HepG2 (cell line): Measurements from ENCODE around the gene XPO5. TPM values are rescaled to one million over a fixed set of nuclear protein-coding genes. Genes with fewer than 3 reads are reported as not detected.

Source experiments
- ATAC-seq: fragments of 200-7000 bp; cut with Tn5 transposase; 3 replicates; pipeline ENCODE4 v1.9.1; 2020; ENCODE audit warnings: mild to moderate bottlenecking, moderate library complexity
- Bru-seq: library from RNA; stranded (reverse); fragments of 400-500 nt; gene quantifications from one replicate; lab custom pipeline; 2021; lab: Mats Ljungman, UMichigan
- BruChase-seq, 2 experiments: library from RNA; stranded (reverse); fragments of 400-500 nt; gene quantifications; one replicate each; lab custom pipeline; 2021; lab: Mats Ljungman, UMichigan
- BruUV-seq: library from RNA; stranded (reverse); fragments of 400-500 nt; replicated peaks from 2 replicates; lab custom pipeline; 2021; lab: Mats Ljungman, UMichigan
- CTCF ChIA-PET: fragments of 300-600 bp; formaldehyde crosslinking; extraction: SDS; loops from one replicate; lab custom pipeline; 2021; ENCODE audit warnings: low total read pairs, inconsistent platforms, low intra/inter-chr PET ratio; lab: Yijun Ruan, JAX
- POLR2A ChIA-PET: fragments of 350-600 bp; sonication (Branson Sonifier 250); formaldehyde crosslinking; loops from one replicate; lab custom pipeline; 2020; ENCODE audit warnings: antibody characterized with exemption, inconsistent platforms; lab: Yijun Ruan, JAX
- DNase-seq: peaks from one replicate; pipeline ENCODE4 v3.0.0-alpha.2; 2015; ENCODE audit warnings: low spot score
- FAIRE-seq: peaks from 3 replicates; lab custom pipeline; 2011; peaks lifted over from hg19 to GRCh38; lab: Jason Lieb, UNC
- H2AFZ ChIP-seq: one replicate; pipeline ENCODE4 v1.6.1; 2011; ENCODE audit warnings: low read length, inconsistent platforms
- H3K27ac ChIP-seq: fragments of 300-600 bp; 3 replicates; pipeline ENCODE4 v1.8.0; 2011; ENCODE audit warnings: mixed run types, mild to moderate bottlenecking, mixed read lengths, low read length, inconsistent platforms; ENCODE audit not compliant: insufficient read depth; ENCODE audit errors: extremely low read length
- H3K27me3 ChIP-seq, 2 experiments: fragments of 200-600 bp in 1 of 2; 2 replicates in 1 of 2; 3 replicates in 1 of 2; pipeline versions ENCODE4 v1.6.0 to v1.8.0; 2011; ENCODE audit warnings: low read length in 2 of 2, mild to moderate bottlenecking in 2 of 2, moderate library complexity in 2 of 2, inconsistent platforms in 1 of 2; ENCODE audit not compliant: insufficient read depth in 2 of 2, control insufficient read depth in 1 of 2
- H3K36me3 ChIP-seq, 2 experiments: fragments of 200-600 bp in 1 of 2; replicated peaks in 1 of 2; 2 replicates in 1 of 2; 3 replicates in 1 of 2; pipeline versions ENCODE4 v1.5.1 to v1.8.0; 2011; ENCODE audit warnings: low read length in 2 of 2, inconsistent platforms in 1 of 2; ENCODE audit not compliant: insufficient read depth in 2 of 2, control insufficient read depth in 1 of 2
- H3K4me1 ChIP-seq: 2 replicates; pipeline ENCODE4 v1.5.1; 2012; ENCODE audit warnings: low read length, inconsistent platforms; ENCODE audit not compliant: insufficient read depth
- H3K4me2 ChIP-seq: 2 replicates; pipeline ENCODE4 v1.6.0; 2011; ENCODE audit warnings: low read depth, low read length, inconsistent platforms
- H3K4me3 ChIP-seq, 3 experiments: fragments of 200-600 bp in 1 of 3; sonication (generic), shearing (Covaris generic) in 1 of 3; replicated peaks in 1 of 3; 2 replicates each; pipeline ENCODE4 v1.5.1; 2011 to 2016; ENCODE audit warnings: low read length in 3 of 3, inconsistent platforms in 2 of 3, low read depth in 2 of 3, mild to moderate bottlenecking in 2 of 3, control low read depth in 1 of 3, mixed read lengths in 1 of 3; ENCODE audit not compliant: insufficient read depth in 1 of 3
- H3K79me2 ChIP-seq: one replicate; pipeline ENCODE4 v1.6.1; 2011; ENCODE audit warnings: low read length, inconsistent platforms; ENCODE audit not compliant: insufficient read depth
- H3K9ac ChIP-seq: 2 replicates; pipeline ENCODE4 v1.6.0; 2011; ENCODE audit warnings: mild to moderate bottlenecking, low read depth, low read length, inconsistent platforms; ENCODE audit not compliant: insufficient read depth
- H3K9me3 ChIP-seq: 2 replicates; pipeline ENCODE4 v1.5.1; 2012; ENCODE audit warnings: mild to moderate bottlenecking, low read length
- H4K20me1 ChIP-seq: 2 replicates; pipeline ENCODE4 v1.6.0; 2011; ENCODE audit warnings: inconsistent platforms, mild to moderate bottlenecking, low read length, moderate library complexity; ENCODE audit not compliant: insufficient read depth
- HINFP ChIP-seq: sonication (generic); formaldehyde crosslinking; IDR thresholded peaks from 2 replicates; pipeline ENCODE4 v1.4.0; 2020; ENCODE audit warnings: low read depth, mild to moderate bottlenecking, missing genetic modification reagents
- HOMEZ ChIP-seq: IDR thresholded peaks from 2 replicates; pipeline ENCODE4 v1.6.1; 2016; ENCODE audit warnings: low read depth
- IRF1 ChIP-seq: sonication (generic); formaldehyde crosslinking; IDR thresholded peaks from 2 replicates; pipeline ENCODE4 v1.4.0; 2020; ENCODE audit warnings: low read depth, mild to moderate bottlenecking, missing genetic modification reagents
- LBX2 ChIP-seq: sonication (generic); formaldehyde crosslinking; IDR thresholded peaks from 2 replicates; pipeline ENCODE4 v1.5.0; 2020; ENCODE audit warnings: missing genetic modification reagents, mild to moderate bottlenecking, borderline replicate concordance
- MXD4 ChIP-seq: IDR thresholded peaks from 2 replicates; pipeline ENCODE4 v1.6.1; 2016; ENCODE audit warnings: mild to moderate bottlenecking, missing biosample characterization, missing genetic modification reagents
- SP5 ChIP-seq: IDR thresholded peaks from 2 replicates; pipeline ENCODE4 v1.6.1; 2016; ENCODE audit warnings: low read depth, borderline replicate concordance
- ZNF510 ChIP-seq: sonication (generic); formaldehyde crosslinking; IDR thresholded peaks from 2 replicates; pipeline ENCODE4 v1.4.0; 2020; ENCODE audit warnings: low read depth, mild to moderate bottlenecking, missing genetic modification reagents
- ZNF549 ChIP-seq: sonication (generic); formaldehyde crosslinking; IDR thresholded peaks from 2 replicates; pipeline ENCODE4 v1.5.0; 2020; ENCODE audit warnings: missing genetic modification reagents
- ZNF782 ChIP-seq: sonication (generic); formaldehyde crosslinking; IDR thresholded peaks from 2 replicates; pipeline ENCODE4 v1.4.0; 2020; ENCODE audit warnings: missing genetic modification reagents, mild to moderate bottlenecking, borderline replicate concordance
- WGBS: methylation state at CpG from one replicate; pipeline ENCODE4 v1.1.6; 2017; ENCODE audit warnings: low lambda C conversion rate; 5-methylcytosine and 5-hydroxymethylcytosine counted together
- in situ Hi-C: cut with HindIII; loops from 2 replicates; pipeline ENCODE4 v1.10.0; 2017; ENCODE audit warnings: low pct_unique_long_range_greater_than_20kb; ENCODE audit not compliant: extremely low pct_ligation_motif_present
- intact Hi-C: fragments of 100-400 bp; cut with micrococcal nuclease; formaldehyde crosslinking; loops from one replicate; pipeline ENCODE4 v1.10.0; 2022; ENCODE audit not compliant: unreplicated experiment
- long read RNA-seq, 2 experiments: library from RNA in 1 of 2; library from polyadenylated mRNA in 1 of 2; stranded (forward) in 1 of 2; unstranded in 1 of 2; transcript quantifications; one replicate each; pipeline ENCODE4 v2.0.0, GENCODE V29; 2019 to 2022
- polyA minus RNA-seq, 3 experiments: library from RNA; depleted of rRNA, polyadenylated mRNA; stranded (reverse); fragments of >200 nt; gene quantifications; 2 replicates each; pipeline ENCODE4 v1.2.3, GENCODE V29; 2011; ENCODE audit warnings: low replicate concordance in 1 of 3
- polyA plus RNA-seq, 8 experiments: library from polyadenylated mRNA; depleted of rRNA in 3 of 8; stranded (reverse) in 7 of 8; unstranded in 1 of 8; fragments of >200 nt; fragmentation: Illumina TruSeq in 4 of 8; extraction: Trizol in 4 of 8; gene quantifications; 2 replicates each; pipeline versions ENCODE4 v1.2.1 to v1.2.3, GENCODE V29; 2011 to 2016; ENCODE audit warnings: low read depth in 4 of 8, missing spikeins in 1 of 8, mixed read lengths in 1 of 8; ENCODE audit not compliant: insufficient read depth in 1 of 8
- total RNA-seq, 5 experiments: library from RNA; depleted of rRNA; stranded (reverse); fragments of >200 nt; fragmentation: Illumina TruSeq; extraction: Trizol; gene quantifications; 2 replicates each; pipeline ENCODE4 v1.2.3, GENCODE V29; 2016; ENCODE audit warnings: low read depth in 1 of 5

XPO5 gene
- 68.0 and 71.3 TPM in 2 replicates for total RNA-seq (2016; rRNA removed; fragmentation: Illumina TruSeq; extraction: Trizol)
- 43.0 and 45.0 TPM in 2 replicates for total RNA-seq (2016; cell fraction: cytosol; rRNA removed; fragmentation: Illumina TruSeq; extraction: Trizol; ENCODE audit: low read depth)
- 65.7 and 67.2 TPM in 2 replicates for total RNA-seq (2016; cell fraction: insoluble cytoplasmic fraction; rRNA removed; fragmentation: Illumina TruSeq; extraction: Trizol)
- 23.7 TPM in 2 replicates for total RNA-seq (2016; cell fraction: membrane; rRNA removed; fragmentation: Illumina TruSeq; extraction: Trizol)
- total RNA-seq (2016; cell fraction: nucleus; rRNA removed; fragmentation: Illumina TruSeq; extraction: Trizol) = 73.2 and 82.9 TPM in 2 replicates
- polyA plus RNA-seq (2011; rRNA removed) = 52.2 and 67.6 TPM in 2 replicates
- 37.2 and 41.2 TPM in 2 replicates for polyA plus RNA-seq (2011; cell fraction: cytosol; rRNA removed)
- 76.2 and 81.3 TPM in 2 replicates for polyA plus RNA-seq (2011; cell fraction: nucleus; rRNA removed)
- 38.5 and 46.5 TPM in 2 replicates for polyA plus RNA-seq (2012)
- 3.0 and 3.2 TPM in 2 replicates for polyA plus RNA-seq (2016; cell fraction: cytosol; fragmentation: Illumina TruSeq; extraction: Trizol; ENCODE audit: low read depth)
- polyA plus RNA-seq (2016; cell fraction: insoluble cytoplasmic fraction; fragmentation: Illumina TruSeq; extraction: Trizol; ENCODE audit: low read depth) = 46.2 and 52.7 TPM in 2 replicates
- 6.5 and 8.3 TPM in 2 replicates for polyA plus RNA-seq (2016; cell fraction: membrane; fragmentation: Illumina TruSeq; extraction: Trizol; ENCODE audit: low read depth)
- polyA plus RNA-seq (2016; cell fraction: nucleus; fragmentation: Illumina TruSeq; extraction: Trizol; ENCODE audit: insufficient read depth, low read depth) = 119 and 127 TPM in 2 replicates
- polyA minus RNA-seq (2011; rRNA and poly(A)+ RNA removed; ENCODE audit: low replicate concordance) = 114 and 153 TPM in 2 replicates
- 45.0 and 52.2 TPM in 2 replicates for polyA minus RNA-seq (2011; cell fraction: cytosol; rRNA and poly(A)+ RNA removed)
- polyA minus RNA-seq (2011; cell fraction: nucleus; rRNA and poly(A)+ RNA removed) = 83.3 and 113 TPM in 2 replicates
- Bru-seq, nascent RNA = percentile 80 among the genes with signal in this experiment
- percentile 89 among the genes with signal in this experiment for BruChase-seq, experiment 1, labeled RNA remaining after a 6-hour chase
- BruChase-seq, experiment 2, labeled RNA remaining after a 2-hour chase = percentile 89 among the genes with signal in this experiment
- long read RNA-seq, experiment 1, full-length matches to known transcripts = 7 of 19 reads
- long read RNA-seq, experiment 1, partial matches to known transcripts = 5 of 19 reads
- long read RNA-seq, experiment 1, other reads (novel, unspliced or antisense) = 7 of 19 reads
- long read RNA-seq, experiment 2, full-length matches to known transcripts = 49 of 106 reads
- long read RNA-seq, experiment 2, partial matches to known transcripts = 26 of 106 reads
- long read RNA-seq, experiment 2, other reads (novel, unspliced or antisense) = 31 of 106 reads

GRCh38 chr6:43575772-43576551 is at the start of gene XPO5, which contains the start of gene POLH:
Gene XPO5 (minus strand): TSS chr6:43576038. CDS start chr6:43575864, 174 bp downstream.
Gene POLH (plus strand): TSS chr6:43576185. CDS start chr6:43582320, 6,135 bp downstream.
- peaks cover 67% of the 10 kb centered on the region for H3K79me2 ChIP-seq
- H3K4me3 ChIP-seq = peak within 1 kb of the TSS; percentile 84 to 100 (median 97)
- WGBS = under 1% methylated on average over 22 of the region's 76 CpGs
- H3K9ac ChIP-seq = peak within 1 kb of the TSS; percentile 81
- peak within 1 kb of the TSS; percentile 71 for H3K27ac ChIP-seq
- peaks cover 9 to 24% of the 10 kb centered on the region in 2 experiments for H3K36me3 ChIP-seq
- POLR2A ChIA-PET = interaction anchor here (0.6 to 2.9 kb wide), 20 partner anchors 9 to 596 kb away, joined by 3 to 33 read pairs (median 4); partner anchors contain the start of genes CUL7, DNPH1, GTPBP2 and LRRC73
- CTCF ChIA-PET = no interaction called here
- peaks cover 34% of the 10 kb centered on the region for H3K4me1 ChIP-seq
- ATAC-seq = peak; percentile 98
- no TSS peak for BruUV-seq
- peak; percentile 92 for DNase-seq
- H3K9me3 ChIP-seq = no peaks in the 10 kb centered on the region
- in situ Hi-C loops (no loop called here), intact Hi-C loops (loop anchor here (5.0 kb wide), 1 partner anchor 59 kb away; the partner anchor contains the start of genes POLR1C and YIPF3)
- H3K27me3 ChIP-seq = no peaks in the 10 kb centered on the region; a peak in 1 of 5 replicates
- peak within 1 kb of the TSS; percentile 44 for H2AFZ ChIP-seq
- H3K4me2 ChIP-seq = peak within 1 kb of the TSS; percentile 86
- no peak for FAIRE-seq
- H4K20me1 ChIP-seq = no peaks in the 10 kb centered on the region
- TF ChIP-seq HOMEZ (CRISPR knock-in tag) (peak; percentile 46; the same call in 1 of the 2 replicates), ZNF549 (CRISPR knock-in tag) (peak; percentile 89), SP5 (CRISPR knock-in tag) (peak; percentile 75; the same call in 1 of the 2 replicates), IRF1 (CRISPR knock-in tag) (peak; percentile 90), HINFP (peak; percentile 85; the same call in 1 of the 2 replicates), LBX2 (peak; percentile 74; the same call in 1 of the 2 replicates), MXD4 (CRISPR knock-in tag) (peak; percentile 96), ZNF510 (CRISPR knock-in tag) (no peak; the same call in 1 of the 2 replicates), ZNF782 (CRISPR knock-in tag) (peak; percentile 94; the same call in 1 of the 2 replicates)
